ENCODE data around the gene RREB1. TPM values are rescaled to one million over a fixed set of nuclear protein-coding genes. Genes with fewer than 3 reads are reported as not detected.
A peak's percentile ranks its signal among the peaks of the same experiment; 100 is the strongest.

The RREB1 gene
- total and polyA plus RNA-seq, 2 donors (not counting 3 experiments of a cell fraction or from before 2014, with no cell fraction given): 3.7 to 33.0 TPM

DNA sequence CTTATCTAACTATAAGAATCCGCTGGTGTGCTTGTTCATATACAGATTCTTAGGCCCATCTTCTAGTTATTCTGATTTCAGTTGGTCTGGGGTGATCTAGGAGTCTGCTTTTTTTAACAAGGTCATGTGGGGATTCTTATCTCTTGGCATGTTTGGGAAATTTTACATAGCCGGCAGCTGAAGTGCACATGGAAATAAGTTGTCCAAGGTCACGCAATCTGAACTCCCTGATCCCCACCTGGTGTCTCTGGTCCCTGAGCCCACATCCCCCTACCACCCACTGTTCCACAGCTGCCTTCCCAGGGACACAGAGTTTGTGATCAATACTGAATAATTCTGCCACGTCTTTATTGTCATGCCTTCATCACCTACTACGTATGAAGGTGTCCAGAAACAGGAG lies 114.4 kb downstream of the RREB1 start:
- no peak overlapping the region for H3K9ac ChIP-seq (replicated peaks; ENCODE audit: extremely low read depth, insufficient read depth, low read length)
- TF ChIP-seq GATA2 (IDR thresholded peaks at IDR 0.05; ENCODE audit: insufficient read depth, insufficient read length, low read depth, low read length): no peak
- no peak for TF ChIP-seq POLR2A (IDR thresholded peaks at IDR 0.05; ENCODE audit: low read depth, low read length)
- no peak for TF ChIP-seq POLR2AphosphoS5 (IDR thresholded peaks at IDR 0.05; ENCODE audit: insufficient read depth, low read depth, low read length)
- no peak for TF ChIP-seq FOS (IDR thresholded peaks at IDR 0.05; ENCODE audit: borderline replicate concordance, insufficient read depth, low read length)
- TF ChIP-seq JUN (IDR thresholded peaks at IDR 0.05; ENCODE audit: borderline replicate concordance, insufficient read depth, insufficient read length, low read depth): no peak
- TF ChIP-seq MAX (IDR thresholded peaks at IDR 0.05; ENCODE audit: insufficient read depth, insufficient read length): no peak
- no peak for TF ChIP-seq MYC (IDR thresholded peaks at IDR 0.05; ENCODE audit: low read depth, low read length)
- TF ChIP-seq, protein P1, sequence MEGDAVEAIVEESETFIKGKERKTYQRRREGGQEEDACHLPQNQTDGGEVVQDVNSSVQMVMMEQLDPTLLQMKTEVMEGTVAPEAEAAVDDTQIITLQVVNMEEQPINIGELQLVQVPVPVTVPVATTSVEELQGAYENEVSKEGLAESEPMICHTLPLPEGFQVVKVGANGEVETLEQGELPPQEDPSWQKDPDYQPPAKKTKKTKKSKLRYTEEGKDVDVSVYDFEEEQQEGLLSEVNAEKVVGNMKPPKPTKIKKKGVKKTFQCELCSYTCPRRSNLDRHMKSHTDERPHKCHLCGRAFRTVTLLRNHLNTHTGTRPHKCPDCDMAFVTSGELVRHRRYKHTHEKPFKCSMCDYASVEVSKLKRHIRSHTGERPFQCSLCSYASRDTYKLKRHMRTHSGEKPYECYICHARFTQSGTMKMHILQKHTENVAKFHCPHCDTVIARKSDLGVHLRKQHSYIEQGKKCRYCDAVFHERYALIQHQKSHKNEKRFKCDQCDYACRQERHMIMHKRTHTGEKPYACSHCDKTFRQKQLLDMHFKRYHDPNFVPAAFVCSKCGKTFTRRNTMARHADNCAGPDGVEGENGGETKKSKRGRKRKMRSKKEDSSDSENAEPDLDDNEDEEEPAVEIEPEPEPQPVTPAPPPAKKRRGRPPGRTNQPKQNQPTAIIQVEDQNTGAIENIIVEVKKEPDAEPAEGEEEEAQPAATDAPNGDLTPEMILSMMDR (IDR thresholded peaks at IDR 0.05; ENCODE audit: extremely low read depth in 1 of 2, insufficient read depth in 1 of 2, low read depth in 1 of 2, low read length in 2 of 2): no peak
- FAIRE-seq (peak; percentile 18), DNase-seq (ENCODE audit: low read depth, low spot score) (no peak)
- no peaks in the 10 kb centered on the region for H4K20me1 ChIP-seq (replicated peaks; ENCODE audit: control insufficient read depth, extremely low read depth, insufficient read depth, low read length)
- dilution Hi-C loops (cut with MboI; ENCODE audit: extremely low pct_ligation_motif_present, low sequenced_read_pairs) (no loop called here), intact Hi-C loops (cut with micrococcal nuclease) (no loop called here)
- POLR2A ChIA-PET: no interaction called here
- CTCF ChIA-PET: no interaction called here
- H3K27me3 ChIP-seq (ENCODE audit: control insufficient read depth in 2 of 2, insufficient read depth in 2 of 2, low read length in 2 of 2): no peaks in the 10 kb centered on the region
- BruUV-seq (replicated peaks): no TSS peak
- no peaks in the 10 kb centered on the region for H3K9me1 ChIP-seq (replicated peaks; ENCODE audit: control insufficient read depth, extremely low read depth, insufficient read depth, low read length)
- H3K4me1 ChIP-seq (ENCODE audit: control insufficient read depth, extremely low read depth, insufficient read depth, low read length): peaks cover 6% of the 10 kb centered on the region
- H3K9me3 ChIP-seq (replicated peaks; ENCODE audit: control insufficient read depth, insufficient read depth, low read length): no peaks in the 10 kb centered on the region
- peaks cover 4 to 18% of the 10 kb centered on the region in 2 experiments for H3K36me3 ChIP-seq (ENCODE audit: control insufficient read depth in 2 of 2, extremely low read depth in 1 of 2, insufficient read depth in 2 of 2, low read length in 2 of 2)
- H2AFZ ChIP-seq (ENCODE audit: low read depth, low read length): no peak overlapping the region
- H3K79me2 ChIP-seq (ENCODE audit: control insufficient read depth, insufficient read depth, low read length): no peaks in the 10 kb centered on the region
- no peak overlapping the region for H3K4me2 ChIP-seq (ENCODE audit: insufficient read depth, low read length)
- no peak overlapping the region for H3K27ac ChIP-seq (ENCODE audit: insufficient read depth, low read depth, low read length)
- no peak overlapping the region for H3K4me3 ChIP-seq (replicated peaks in 1 of 3; ENCODE audit: insufficient read depth in 1 of 3, low read depth in 1 of 3, low read length in 3 of 3)

All from endothelial cell of umbilical vein (primary cell).